Peyer's patch (tissue), 4 donors: ENCODE data around the gene CDCA7L. TPM values are rescaled to one million over a fixed set of nuclear protein-coding genes. Genes with fewer than 3 reads are reported as not detected.
"Not testable (repeated sequence)": the region's sequence is repeated elsewhere in the genome, so short reads cannot be mapped to it uniquely, and the experiment has no call there.

Experiments used
- DNase-seq, 3 donors: peaks; one replicate each; pipeline ENCODE4 v3.0.0-alpha.2; 2017 to 2019
- H3K27ac ChIP-seq, 4 donors: fragments of 200-600 bp; sonication (generic); one replicate each; pipeline ENCODE4 v1.5.1; 2016 to 2019
- H3K27me3 ChIP-seq, 2 donors: fragments of 200-600 bp; sonication (generic); one replicate each; pipeline ENCODE4 v1.5.1; 2019
- H3K36me3 ChIP-seq, 3 donors: fragments of 200-600 bp; sonication (generic); one replicate each; pipeline ENCODE4 v1.5.1; 2016 to 2019
- H3K4me1 ChIP-seq, 4 donors: fragments of 200-600 bp; sonication (generic); one replicate each; pipeline ENCODE4 v1.5.1; 2016 to 2019
- H3K4me3 ChIP-seq, 4 donors: fragments of 200-600 bp; sonication (generic); 1 replicate in 3 of 4; 2 replicates in 1 of 4; pipeline ENCODE4 v1.5.1; 2016 to 2019; ENCODE audit warnings: mild to moderate bottlenecking in 1 of 4
- H3K9me3 ChIP-seq, 4 donors: fragments of 200-600 bp; sonication (generic); one replicate each; pipeline ENCODE4 v1.5.1; 2016 to 2019; ENCODE audit warnings: mild to moderate bottlenecking in 1 of 4
- POLR2A ChIP-seq, 2 donors: fragments of 450-650 bp; IDR thresholded peaks; one replicate each; pipeline ENCODE4 v1.5.1; 2017; ENCODE audit warnings: antibody characterized with exemption in 2 of 2, mild to moderate bottlenecking in 2 of 2, moderate library complexity in 2 of 2
- total RNA-seq, 4 donors: library from RNA; depleted of rRNA; stranded (reverse); fragments of >200 nt; gene quantifications; one replicate each; pipeline ENCODE4 v1.1.0, GENCODE V29; 2016
- TF ChIP-seq, protein P1 (sequence below), 6 experiments: fragments of 450-650 bp in 4 of 6; fragments of 200-600 bp in 2 of 6; sonication (generic) in 1 of 6; IDR thresholded peaks; one replicate each; pipeline ENCODE4 v1.5.1; 2017 to 2019; ENCODE audit warnings: antibody characterized with exemption in 6 of 6, mild to moderate bottlenecking in 3 of 6, moderate library complexity in 1 of 6

The CDCA7L gene
- total RNA-seq, 4 donors from 2014 or later = 6.8 to 51.2 (median 19.8) TPM

DNA sequence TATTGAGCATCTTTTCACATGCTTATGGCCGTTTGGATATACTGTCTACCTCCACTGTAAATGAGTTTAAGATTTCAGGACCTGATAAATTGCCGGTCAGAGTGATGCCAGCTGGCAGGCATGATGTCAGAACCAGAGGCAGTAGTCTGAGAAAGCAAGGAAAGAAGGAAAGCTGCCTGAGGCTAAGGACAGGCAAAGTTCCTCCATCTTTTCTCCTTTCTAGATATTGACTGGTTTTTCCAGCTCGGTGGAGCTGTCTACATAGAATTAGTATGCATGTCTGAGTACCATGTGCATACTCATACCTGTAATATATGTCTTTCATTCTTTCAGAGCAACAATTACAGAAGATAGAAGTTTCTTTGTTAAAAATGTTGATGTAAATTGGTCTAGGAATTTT lies 52.3 kb downstream of the CDCA7L start:
- DNase-seq = no peak
- Histone ChIP-seq H3K4me1 (no peaks in the 10 kb centered on the region), H3K9me3 (no peaks in the 10 kb centered on the region), H3K27me3 (no peaks in the 10 kb centered on the region), H3K4me3 (no peak overlapping the region), H3K36me3 (no peaks in the 10 kb centered on the region), H3K27ac (no peak overlapping the region)
- TF ChIP-seq, protein P1, sequence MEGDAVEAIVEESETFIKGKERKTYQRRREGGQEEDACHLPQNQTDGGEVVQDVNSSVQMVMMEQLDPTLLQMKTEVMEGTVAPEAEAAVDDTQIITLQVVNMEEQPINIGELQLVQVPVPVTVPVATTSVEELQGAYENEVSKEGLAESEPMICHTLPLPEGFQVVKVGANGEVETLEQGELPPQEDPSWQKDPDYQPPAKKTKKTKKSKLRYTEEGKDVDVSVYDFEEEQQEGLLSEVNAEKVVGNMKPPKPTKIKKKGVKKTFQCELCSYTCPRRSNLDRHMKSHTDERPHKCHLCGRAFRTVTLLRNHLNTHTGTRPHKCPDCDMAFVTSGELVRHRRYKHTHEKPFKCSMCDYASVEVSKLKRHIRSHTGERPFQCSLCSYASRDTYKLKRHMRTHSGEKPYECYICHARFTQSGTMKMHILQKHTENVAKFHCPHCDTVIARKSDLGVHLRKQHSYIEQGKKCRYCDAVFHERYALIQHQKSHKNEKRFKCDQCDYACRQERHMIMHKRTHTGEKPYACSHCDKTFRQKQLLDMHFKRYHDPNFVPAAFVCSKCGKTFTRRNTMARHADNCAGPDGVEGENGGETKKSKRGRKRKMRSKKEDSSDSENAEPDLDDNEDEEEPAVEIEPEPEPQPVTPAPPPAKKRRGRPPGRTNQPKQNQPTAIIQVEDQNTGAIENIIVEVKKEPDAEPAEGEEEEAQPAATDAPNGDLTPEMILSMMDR (IDR thresholded peaks at IDR 0.05) = no peak
- no peak for TF ChIP-seq POLR2A (IDR thresholded peaks at IDR 0.05)

DNA sequence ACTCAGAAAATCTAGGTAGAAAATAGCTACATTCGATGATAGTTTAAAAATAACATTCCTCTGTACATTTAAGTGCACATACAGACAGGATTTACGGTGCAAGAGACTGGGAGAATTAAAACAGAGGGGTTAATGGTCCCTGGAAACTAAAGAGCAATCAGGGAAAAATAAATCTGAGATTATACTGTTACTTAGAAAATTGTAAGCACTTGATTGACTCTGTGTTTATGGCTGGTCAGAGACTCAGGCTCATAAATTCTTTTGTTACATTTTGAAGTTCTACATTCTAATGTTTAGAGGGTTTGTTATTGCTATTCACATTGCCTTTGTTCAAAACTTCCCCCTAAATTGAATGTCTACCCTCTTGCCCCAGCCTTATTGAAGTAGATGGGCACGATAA lies 54.4 kb downstream of the CDCA7L start:
- Histone ChIP-seq H3K9me3 (no peaks in the 10 kb centered on the region), H3K4me1 (no peaks in the 10 kb centered on the region), H3K27ac (no peak overlapping the region), H3K36me3 (no peaks in the 10 kb centered on the region), H3K4me3 (no peak overlapping the region), H3K27me3 (no peaks in the 10 kb centered on the region)
- TF ChIP-seq, protein P1 (IDR thresholded peaks at IDR 0.05) = no peak
- TF ChIP-seq POLR2A (IDR thresholded peaks at IDR 0.05) = no peak
- DNase-seq = no peak

DNA sequence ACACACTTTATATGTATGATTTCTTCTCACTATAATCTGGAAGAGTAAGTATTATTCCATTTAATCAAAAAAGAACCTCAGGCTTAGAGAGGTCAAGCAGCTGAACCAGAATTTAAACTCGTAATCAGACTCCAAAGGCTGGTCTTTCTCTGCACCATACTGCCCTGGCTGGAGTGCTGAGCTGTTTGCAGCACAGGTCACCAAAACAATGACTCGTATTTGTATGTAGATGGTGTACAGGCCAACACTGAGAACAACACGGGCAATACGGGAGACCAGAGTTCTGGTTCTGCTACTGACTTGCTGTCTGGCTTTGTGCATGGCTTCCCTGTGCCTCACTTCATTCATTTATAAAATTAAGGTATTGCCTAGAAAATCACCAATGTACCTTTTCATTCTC lies 57.9 kb downstream of the CDCA7L start:
- H3K36me3 ChIP-seq = no peaks in the 10 kb centered on the region
- no peak for DNase-seq
- H3K27ac ChIP-seq = no peak overlapping the region
- no peak overlapping the region for H3K4me3 ChIP-seq
- TF ChIP-seq, protein P1 (IDR thresholded peaks at IDR 0.05) = no peak
- no peak for TF ChIP-seq POLR2A (IDR thresholded peaks at IDR 0.05)
- H3K27me3 ChIP-seq = no peaks in the 10 kb centered on the region
- no peaks in the 10 kb centered on the region for H3K4me1 ChIP-seq
- H3K9me3 ChIP-seq = no peaks in the 10 kb centered on the region

DNA sequence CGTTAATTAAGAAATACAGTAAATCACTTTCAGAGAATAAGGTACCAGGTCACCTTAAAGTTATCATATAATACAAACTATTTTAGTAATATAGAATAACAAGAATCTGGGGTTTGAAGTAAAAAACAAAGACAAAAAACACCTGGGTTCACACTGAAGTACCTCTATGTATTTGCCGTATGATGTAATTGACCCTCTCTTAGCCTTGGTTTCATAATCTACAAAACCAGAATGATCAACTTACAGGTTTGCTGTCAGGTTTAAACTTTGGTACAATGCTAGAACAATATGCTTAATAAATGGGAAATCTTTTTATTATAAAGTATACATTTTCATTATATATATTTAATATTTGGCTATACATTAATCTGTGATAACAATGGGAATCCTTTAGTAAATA lies 58.3 kb downstream of the CDCA7L start:
- no peak overlapping the region for H3K4me3 ChIP-seq
- no peak overlapping the region for H3K27ac ChIP-seq
- TF ChIP-seq, protein P1 (IDR thresholded peaks at IDR 0.05) = no peak
- no peak for TF ChIP-seq POLR2A (IDR thresholded peaks at IDR 0.05)
- no peaks in the 10 kb centered on the region for H3K4me1 ChIP-seq
- no peak for DNase-seq
- H3K9me3 ChIP-seq = no peaks in the 10 kb centered on the region
- no peaks in the 10 kb centered on the region for H3K27me3 ChIP-seq
- no peaks in the 10 kb centered on the region for H3K36me3 ChIP-seq

DNA sequence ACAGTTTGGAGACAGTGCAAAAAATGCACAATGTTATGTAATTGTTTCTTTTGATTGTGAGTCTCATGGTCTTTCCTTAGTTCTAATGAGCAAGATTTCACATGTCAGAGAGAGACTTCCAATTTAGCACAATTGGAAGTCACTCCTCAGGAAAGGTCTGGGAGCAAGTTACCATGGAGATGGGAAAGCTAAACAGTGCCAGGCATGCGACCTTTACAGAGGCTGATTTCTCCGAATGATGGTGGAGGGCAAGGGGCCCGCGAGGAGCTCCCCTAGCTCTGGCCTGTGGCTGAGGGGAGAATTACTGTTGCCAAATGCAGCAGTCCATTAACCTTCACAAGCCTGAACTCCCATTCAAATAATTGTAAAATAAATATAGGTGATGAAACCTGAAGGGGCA lies 59.3 kb downstream of the CDCA7L start:
- Histone ChIP-seq H3K36me3 (no peaks in the 10 kb centered on the region), H3K4me3 (no peak overlapping the region), H3K27ac (no peak overlapping the region), H3K4me1 (no peaks in the 10 kb centered on the region), H3K27me3 (no peaks in the 10 kb centered on the region), H3K9me3 (no peaks in the 10 kb centered on the region)
- TF ChIP-seq, protein P1 (IDR thresholded peaks at IDR 0.05) = no peak
- no peak for TF ChIP-seq POLR2A (IDR thresholded peaks at IDR 0.05)
- no peak for DNase-seq

DNA sequence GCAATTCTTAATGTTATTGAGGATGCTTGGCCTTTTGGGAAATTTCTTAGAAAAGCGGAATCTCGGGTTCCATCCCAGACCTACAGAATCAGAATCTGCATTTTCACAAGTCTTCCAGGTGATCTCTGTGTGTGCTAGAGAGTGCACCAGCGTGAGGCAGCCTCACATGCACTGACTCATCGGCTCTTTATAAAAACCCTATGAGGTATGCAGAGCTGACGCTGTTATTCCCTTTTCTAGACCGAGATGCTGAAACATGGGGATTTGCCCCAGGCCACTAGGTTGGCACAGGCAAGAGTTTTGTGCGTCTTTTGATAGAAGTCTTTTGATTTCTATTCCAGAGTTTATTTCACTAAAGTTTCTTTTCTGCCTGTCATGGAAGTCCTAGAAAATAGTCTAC lies 61.2 kb downstream of the CDCA7L start:
- no peak for DNase-seq
- H3K27ac ChIP-seq = no peak overlapping the region
- no peaks in the 10 kb centered on the region for H3K4me1 ChIP-seq
- H3K27me3 ChIP-seq = no peaks in the 10 kb centered on the region
- no peak overlapping the region for H3K4me3 ChIP-seq
- no peaks in the 10 kb centered on the region for H3K36me3 ChIP-seq
- H3K9me3 ChIP-seq = no peaks in the 10 kb centered on the region
- no peak for TF ChIP-seq POLR2A (IDR thresholded peaks at IDR 0.05)
- TF ChIP-seq, protein P1 (IDR thresholded peaks at IDR 0.05) = no peak

DNA sequence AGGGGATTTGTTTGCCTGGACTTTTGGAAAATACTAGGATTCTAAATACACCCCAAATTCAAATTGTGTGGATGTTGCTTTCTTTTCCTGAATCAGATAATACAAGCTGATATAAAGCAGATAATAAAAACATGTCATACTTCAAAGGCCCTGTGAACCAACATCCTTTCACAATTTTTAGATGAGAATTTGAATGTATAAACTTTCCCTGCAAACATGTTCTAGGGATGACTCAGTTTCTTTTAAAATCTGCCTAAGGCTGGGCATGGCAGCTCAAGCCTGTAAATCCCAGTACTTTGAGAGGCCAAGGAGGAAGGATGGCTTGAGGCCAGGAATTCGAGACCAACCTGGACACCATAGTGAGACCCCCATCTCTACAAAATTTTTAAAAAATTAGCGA lies 62.2 kb downstream of the CDCA7L start:
- not testable (repeated sequence) for H3K4me1 ChIP-seq, DNase-seq, H3K36me3 ChIP-seq, H3K27me3 ChIP-seq, H3K27ac ChIP-seq, H3K9me3 ChIP-seq, H3K4me3 ChIP-seq
